Progenitor cell of endocrine pancreas (in vitro differentiated cells): Measurements from ENCODE around the gene TNFRSF18. TPM values are rescaled to one million over a fixed set of nuclear protein-coding genes. Genes with fewer than 3 reads are reported as not detected.

Experiments
- DNase-seq: peaks from one replicate; pipeline ENCODE4 v3.0.0; 2021; ENCODE audit warnings: low spot score; ENCODE audit not compliant: unreplicated experiment
- H3K27ac Mint-ChIP-seq: 2 replicates; pipeline ENCODE4 v1.8.0; 2021; ENCODE audit warnings: mild to moderate bottlenecking, moderate library complexity, mixed read lengths
- H3K27me3 Mint-ChIP-seq: 2 replicates; pipeline ENCODE4 v1.8.0; 2021; ENCODE audit warnings: mixed read lengths
- H3K36me3 Mint-ChIP-seq: 2 replicates; pipeline ENCODE4 v1.8.0; 2022; ENCODE audit warnings: mixed read lengths; ENCODE audit not compliant: insufficient read depth
- H3K4me1 Mint-ChIP-seq: 2 replicates; pipeline ENCODE4 v1.8.0; 2021; ENCODE audit warnings: low read depth, mixed read lengths
- H3K4me3 Mint-ChIP-seq: 2 replicates; pipeline ENCODE4 v1.8.0; 2021; ENCODE audit warnings: low read depth, mild to moderate bottlenecking, moderate library complexity, mixed read lengths
- H3K9me3 Mint-ChIP-seq: 2 replicates; pipeline ENCODE4 v1.8.0; 2021; ENCODE audit warnings: low read depth, mixed read lengths
- CTCF ChIP-seq: fragments of 200-600 bp; sonication (generic); IDR thresholded peaks from one replicate; pipeline ENCODE4 v1.5.0; 2021; ENCODE audit warnings: antibody characterized with exemption, mild to moderate bottlenecking; ENCODE audit not compliant: unreplicated experiment
- total RNA-seq: library from RNA; stranded (reverse); gene quantifications from 2 replicates; pipeline ENCODE4 v1.2.1, GENCODE V29; 2021

TNFRSF18 gene
- total RNA-seq, 1 donor from 2014 or later = 0.48 TPM

DNA sequence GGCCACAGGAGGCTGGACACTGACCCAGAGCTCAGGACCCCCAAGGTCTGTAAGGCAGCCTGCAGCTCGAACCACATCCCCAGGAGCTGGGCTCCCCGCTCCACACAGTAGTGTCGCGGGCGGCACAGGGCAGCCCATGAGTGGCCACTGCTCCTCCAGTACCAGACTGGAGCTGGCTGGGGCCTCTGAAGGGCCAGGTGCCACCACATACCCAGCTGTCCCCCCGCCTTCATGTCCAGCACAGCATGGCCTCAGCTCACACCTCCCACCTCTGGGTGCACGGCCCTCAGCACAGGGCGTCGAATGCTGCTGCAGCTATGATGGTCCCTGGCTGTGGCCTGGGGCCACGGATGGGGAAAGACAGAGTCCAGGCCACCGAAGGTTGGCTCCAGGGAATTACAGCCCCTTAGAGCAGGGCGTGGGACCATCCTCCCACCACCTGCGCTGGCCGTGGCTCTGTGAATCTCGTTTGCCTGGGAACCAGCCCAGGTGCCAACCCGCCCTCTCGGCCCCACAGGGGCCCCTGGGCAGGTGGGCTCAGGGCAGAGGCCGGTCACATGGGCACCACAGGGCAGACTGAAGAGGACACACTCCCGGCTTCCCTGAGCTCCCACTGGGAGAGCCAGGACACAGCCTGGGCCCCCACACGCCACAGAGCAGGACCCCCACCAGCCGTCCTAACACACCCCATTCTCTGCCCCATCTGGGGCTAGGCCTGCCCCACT lies 9.7 kb upstream of the TNFRSF18 start:
- no peak overlapping the region for H3K27ac Mint-ChIP-seq
- no peaks in the 10 kb centered on the region for H3K9me3 Mint-ChIP-seq
- H3K27me3 Mint-ChIP-seq = no peaks in the 10 kb centered on the region
- peaks cover 10% of the 10 kb centered on the region for H3K36me3 Mint-ChIP-seq
- no peak for DNase-seq
- no peaks in the 10 kb centered on the region for H3K4me1 Mint-ChIP-seq
- no peak for TF ChIP-seq CTCF
- H3K4me3 Mint-ChIP-seq = no peak overlapping the region

- Mint-ChIP-seq H3K9me3 (no peaks in the 10 kb centered on the region), H3K27ac (no peak overlapping the region), H3K4me1 (no peaks in the 10 kb centered on the region), H3K36me3 (peaks cover 6% of the 10 kb centered on the region), H3K4me3 (no peak overlapping the region), H3K27me3 (no peaks in the 10 kb centered on the region)
- DNase-seq = no peak
- TF ChIP-seq CTCF = no peak
Measured at GRCh38 chr1:1215080-1215676, 8.8 kb upstream of the TNFRSF18 start.

- Mint-ChIP-seq H3K9me3 (no peaks in the 10 kb centered on the region), H3K4me1 (no peaks in the 10 kb centered on the region), H3K27me3 (no peaks in the 10 kb centered on the region), H3K27ac (no peak within 1 kb of the TSS), H3K4me3 (no peak within 1 kb of the TSS), H3K36me3 (peaks cover 6% of the 10 kb centered on the region)
- DNase-seq = no peak
- TF ChIP-seq CTCF = no peak
Measured at GRCh38 chr1:1213345-1214265, 7.2 kb upstream of the TNFRSF18 start, which contains the start of gene TNFRSF4. TSS of gene TNFRSF4 (minus strand) at chr1:1214153. CDS start at chr1:1214127, 26 bp downstream.

GRCh38 chr1:1212780-1213344 lies 6.5 kb upstream of the TNFRSF18 start:
- no peak for TF ChIP-seq CTCF
- H3K4me3 Mint-ChIP-seq = no peak overlapping the region
- H3K27ac Mint-ChIP-seq = no peak overlapping the region
- H3K36me3 Mint-ChIP-seq = peaks cover 6% of the 10 kb centered on the region
- H3K27me3 Mint-ChIP-seq = no peaks in the 10 kb centered on the region
- no peaks in the 10 kb centered on the region for H3K4me1 Mint-ChIP-seq
- no peak for DNase-seq
- H3K9me3 Mint-ChIP-seq = no peaks in the 10 kb centered on the region
